Hypothalamus (tissue), 51 donors: ENCODE data around the gene CARMIL3.
A peak's percentile ranks its signal among the peaks of the same experiment; 100 is the strongest.
"Not testable (repeated sequence)": the region's sequence is repeated elsewhere in the genome, so short reads cannot be mapped to it uniquely, and the experiment has no call there.

Experiments
- DNase-seq, 51 donors: peaks; one replicate each; lab custom pipeline; 2025; lab: John Stamatoyannopoulos, UW

CARMIL3 gene

DNA sequence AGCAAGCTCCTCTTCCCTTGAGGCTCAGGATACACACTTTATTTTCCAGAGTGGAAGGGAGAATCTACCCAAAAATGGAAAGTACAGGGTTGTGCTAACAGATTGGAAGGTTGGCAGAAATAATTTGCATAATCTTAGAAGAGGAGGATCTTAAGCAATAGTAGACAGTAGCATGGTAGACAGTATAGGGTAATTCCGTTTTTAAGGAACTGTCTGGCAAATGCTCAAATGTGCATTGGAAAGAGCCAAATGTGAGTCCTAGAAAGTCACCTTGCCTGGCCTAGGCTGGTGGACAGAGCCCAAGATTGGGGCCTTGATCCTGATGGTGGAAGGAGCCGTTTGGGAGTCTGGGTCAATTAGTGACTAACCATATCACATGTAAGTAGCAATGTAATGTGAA is 13.1 kb upstream of the CARMIL3 start:
- DNase-seq, result no peak

DNA sequence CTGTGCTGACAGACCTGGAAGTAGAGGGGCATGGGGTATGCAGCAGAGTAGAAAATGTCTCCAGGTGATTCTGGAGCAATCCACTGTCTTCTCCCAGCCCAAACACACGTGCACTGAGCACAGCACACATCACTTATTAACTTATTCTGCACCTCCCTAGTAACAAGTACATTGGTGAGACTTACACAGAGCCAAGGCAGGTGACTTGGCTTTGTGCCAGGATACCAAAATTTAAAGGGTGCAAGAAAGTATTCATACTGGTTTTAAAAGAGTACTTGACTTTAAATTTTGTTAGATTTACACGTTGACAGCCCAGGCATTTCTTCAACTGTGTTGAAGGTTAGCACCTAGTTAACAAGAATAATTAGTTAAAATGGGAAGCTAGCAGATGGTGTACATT is 11.1 kb upstream of the CARMIL3 start:
- no peak for DNase-seq

DNA sequence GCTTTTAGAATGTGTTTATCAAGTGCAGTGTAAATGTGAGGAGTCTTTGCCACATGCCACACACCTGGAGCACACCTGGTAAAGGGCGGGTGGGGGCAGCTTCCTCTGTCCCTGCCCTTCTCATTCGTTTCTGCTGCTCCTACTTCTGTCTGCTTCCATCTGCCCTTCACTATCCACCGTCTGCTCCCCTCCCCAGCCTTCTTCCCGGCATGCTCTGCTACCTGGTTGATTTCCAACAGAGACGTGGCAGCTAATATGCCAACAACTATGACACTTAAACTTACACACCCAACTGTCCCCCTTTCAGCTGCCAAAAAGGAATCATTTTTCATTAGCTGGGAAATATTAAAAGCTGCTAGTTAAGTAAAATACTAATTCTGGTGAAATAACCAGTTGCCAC is 9.1 kb upstream of the CARMIL3 start:
- DNase-seq, result no peak

DNA sequence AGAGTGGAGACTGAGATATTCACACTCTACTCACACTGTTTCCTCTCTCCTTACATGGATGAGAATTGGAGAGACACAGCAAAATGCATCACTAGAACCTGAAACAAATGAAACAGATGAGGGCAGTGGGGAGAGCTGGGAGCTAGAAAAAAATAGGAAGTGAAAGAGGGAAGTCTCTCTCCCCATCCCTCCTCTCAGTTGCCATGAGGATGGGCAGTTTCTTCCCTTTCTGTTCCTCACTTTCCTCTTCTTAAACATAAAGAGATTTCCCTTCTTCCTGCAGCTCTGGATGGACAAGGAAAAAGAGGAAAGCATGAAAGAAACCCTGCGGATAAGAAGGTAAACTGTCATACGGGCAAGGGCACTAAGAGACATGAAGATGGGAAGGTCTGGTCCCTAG is 2.8 kb upstream of the CARMIL3 start:
- not testable (repeated sequence) for DNase-seq

- DNase-seq, result not testable (repeated sequence)
Observed at GRCh38 chr14:24050753-24051152, 1.1 kb upstream of the CARMIL3 start.

GRCh38 chr14:24051176-24051788 is 527 bp upstream of the CARMIL3 start:
- peak in 14 of 51 donors; percentile 24 to 84 (median 52) for DNase-seq

- peak in 2 of 51 donors; percentile 21 to 62 for DNase-seq
Observed at GRCh38 chr14:24052656-24053547, 1.1 kb downstream of the CARMIL3 start.

DNA sequence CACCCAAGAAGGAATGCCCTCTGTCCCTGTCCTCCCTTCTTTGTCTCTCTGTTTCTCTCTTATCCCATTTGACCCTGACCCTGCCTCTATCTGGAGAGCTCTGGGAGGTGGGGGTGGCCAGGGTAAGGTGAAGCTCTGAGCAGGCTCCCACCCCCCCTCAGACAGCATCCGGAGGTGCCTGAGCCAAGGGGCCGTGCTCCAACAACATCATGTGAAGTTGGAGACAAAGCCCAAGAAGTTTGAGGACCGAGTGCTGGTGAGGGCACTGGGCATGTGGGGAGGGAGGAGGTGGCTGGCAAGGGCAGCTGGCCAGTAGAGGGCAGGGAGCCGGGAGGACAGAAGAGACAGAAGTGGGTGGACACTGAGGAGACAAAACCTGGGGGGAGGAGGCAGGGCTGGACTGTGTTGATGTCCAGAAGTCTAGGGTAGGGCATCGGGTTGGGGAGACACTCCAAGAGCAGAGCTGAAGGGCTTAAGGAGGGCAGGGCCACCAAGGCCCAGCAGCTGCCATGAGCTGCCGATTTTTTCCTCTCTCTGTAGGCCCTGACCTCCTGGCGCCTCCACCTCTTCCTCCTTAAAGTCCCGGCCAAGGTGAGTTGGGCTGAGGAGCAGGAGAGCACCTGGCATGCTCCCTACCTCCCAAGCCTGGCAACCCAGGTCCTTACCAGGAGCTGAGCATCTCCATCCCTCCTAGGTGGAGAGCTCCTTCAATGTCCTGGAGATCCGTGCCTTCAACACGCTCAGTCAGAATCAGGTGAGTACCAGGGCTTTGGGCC is 1.9 kb downstream of the CARMIL3 start:
- peak in 5 of 51 donors; percentile 7 to 35 (median 17) for DNase-seq

DNA sequence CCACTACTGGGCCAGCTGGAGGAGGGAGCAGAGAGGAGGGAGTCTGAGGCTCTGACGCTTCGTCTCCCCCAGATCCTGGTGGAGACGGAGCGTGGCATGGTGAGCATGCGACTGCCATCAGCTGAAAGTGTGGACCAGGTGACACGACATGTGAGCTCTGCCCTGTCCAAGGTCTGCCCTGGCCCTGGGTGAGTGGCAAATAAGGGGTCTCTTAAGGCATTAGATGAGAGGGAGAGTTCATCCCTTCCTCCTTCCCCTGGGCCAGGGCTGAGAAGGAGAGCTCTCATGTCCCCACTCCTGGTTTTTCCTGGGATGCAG is 2.5 kb downstream of the CARMIL3 start:
- no peak for DNase-seq

- DNase-seq, result no peak
Observed at GRCh38 chr14:24054646-24055045, 2.8 kb downstream of the CARMIL3 start.

DNA sequence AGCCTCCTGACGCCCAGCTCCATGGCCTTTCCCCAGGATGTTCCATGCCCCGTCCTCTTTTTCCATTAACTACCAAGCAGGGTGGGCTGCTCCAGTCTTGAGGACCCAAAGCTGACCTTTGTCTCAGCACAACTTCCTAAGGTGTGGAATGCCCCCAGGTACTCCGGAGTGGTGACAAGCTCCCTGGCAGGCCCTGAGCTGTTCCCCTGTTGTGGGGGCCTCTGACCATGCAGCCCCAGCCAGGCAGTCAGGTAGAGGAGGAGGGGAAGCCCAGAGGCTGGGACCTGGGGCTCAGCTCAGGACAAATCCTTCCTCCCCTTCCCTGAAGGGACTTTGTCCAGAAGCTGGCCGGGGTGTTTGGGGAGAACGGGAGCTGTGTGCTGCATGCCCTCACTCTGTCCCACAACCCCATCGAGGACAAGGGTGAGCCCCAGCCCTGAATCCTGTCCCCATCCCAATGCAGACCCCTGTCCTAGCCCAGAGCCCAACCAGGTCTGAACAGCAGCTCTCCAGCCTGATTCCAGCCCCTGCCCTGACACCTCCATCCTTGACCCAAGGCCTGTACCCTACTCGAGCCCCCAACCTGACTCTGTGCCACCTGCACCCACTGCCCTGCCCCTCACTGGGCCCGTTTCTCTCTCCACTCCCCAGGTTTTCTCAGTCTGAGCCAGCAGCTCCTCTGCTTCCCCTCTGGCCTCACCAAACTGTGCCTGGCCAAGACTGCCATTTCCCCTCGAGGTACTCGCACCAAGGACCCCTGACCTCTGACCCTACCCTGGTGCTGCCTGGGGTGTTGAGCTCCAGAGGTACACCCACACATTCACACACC is 4.4 kb downstream of the CARMIL3 start:
- DNase-seq, result no peak

DNA sequence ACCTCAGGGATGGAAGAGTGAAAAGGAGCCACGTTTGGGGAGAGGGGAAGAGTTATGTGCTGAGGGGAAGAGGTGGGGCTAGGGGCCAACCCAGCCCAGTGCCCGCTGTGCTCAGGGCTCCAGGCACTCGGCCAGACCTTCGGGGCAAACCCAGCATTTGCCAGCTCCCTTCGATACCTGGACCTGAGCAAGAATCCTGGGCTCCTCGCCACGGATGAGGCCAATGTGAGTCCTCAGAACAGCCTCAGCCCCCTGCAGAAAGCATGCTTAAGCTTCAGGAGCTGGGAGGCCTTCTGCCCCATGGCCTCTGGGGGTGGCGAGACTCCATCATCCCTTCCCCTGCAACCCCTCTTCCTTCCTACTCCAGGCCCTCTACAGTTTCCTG is 5.0 kb downstream of the CARMIL3 start:
- DNase-seq, result no peak

- no peak for DNase-seq
Observed at GRCh38 chr14:24057271-24057670, 5.5 kb downstream of the CARMIL3 start.

GRCh38 chr14:24057867-24058259 is 6.1 kb downstream of the CARMIL3 start:
- no peak for DNase-seq

DNA sequence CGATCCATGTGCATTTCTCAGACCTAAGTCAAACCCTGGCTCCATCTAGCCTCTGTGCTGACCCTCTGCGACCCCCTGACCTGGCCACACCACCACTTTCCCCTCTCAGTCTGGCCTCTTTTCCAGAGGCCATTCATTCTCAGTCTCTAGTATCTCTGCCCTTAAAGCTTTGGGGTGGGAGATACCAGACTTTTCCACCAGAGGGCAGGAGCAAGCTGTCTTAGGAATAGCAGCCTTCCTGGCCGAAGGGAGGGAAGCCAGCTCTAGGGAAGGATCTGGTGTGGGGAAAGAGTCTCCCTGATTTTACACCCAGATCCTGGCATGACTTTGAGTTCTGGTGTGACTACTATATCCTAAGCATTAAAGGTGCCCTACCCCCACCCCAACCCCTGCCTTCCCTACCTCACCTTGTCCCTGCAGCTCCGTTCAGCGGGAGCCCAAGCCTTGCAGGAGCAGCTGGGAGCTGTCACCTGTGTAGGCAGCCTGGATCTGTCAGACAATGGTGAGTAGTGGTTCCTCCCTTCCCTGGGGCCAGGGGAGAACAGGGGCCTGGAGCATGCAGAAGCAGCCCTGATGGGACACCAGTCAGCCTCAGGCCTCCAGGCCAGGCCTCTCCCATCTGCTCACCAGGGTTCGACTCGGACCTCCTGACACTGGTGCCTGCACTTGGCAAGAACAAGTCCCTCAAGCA is 6.6 kb downstream of the CARMIL3 start:
- peak in 31 of 51 donors; percentile 8 to 88 (median 48) for DNase-seq

DNA sequence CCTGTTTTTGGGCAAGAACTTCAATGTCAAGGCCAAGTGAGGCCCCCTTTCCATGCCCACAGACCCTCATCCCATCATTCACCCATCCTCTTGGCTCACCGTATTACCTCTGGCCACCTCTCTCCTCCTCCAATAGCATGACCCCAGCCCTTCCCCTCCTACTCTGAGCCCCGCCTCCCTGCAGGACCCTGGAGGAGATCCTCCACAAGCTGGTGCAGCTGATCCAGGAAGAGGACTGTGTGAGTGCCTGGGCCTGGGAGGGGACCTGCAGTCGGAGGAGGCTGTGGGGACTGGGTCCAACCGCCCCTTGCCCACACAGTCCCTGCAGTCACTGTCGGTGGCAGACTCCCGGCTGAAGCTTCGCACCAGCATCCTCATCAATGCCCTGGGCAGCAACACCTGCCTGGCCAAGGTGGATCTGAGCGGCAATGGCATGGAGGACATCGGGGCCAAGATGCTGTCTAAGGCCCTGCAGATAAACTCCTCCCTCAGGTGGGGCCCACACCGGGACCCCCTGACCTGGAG is 7.2 kb downstream of the CARMIL3 start:
- DNase-seq, result no peak

GRCh38 chr14:24059841-24060388 is 8.1 kb downstream of the CARMIL3 start:
- no peak for DNase-seq

DNA sequence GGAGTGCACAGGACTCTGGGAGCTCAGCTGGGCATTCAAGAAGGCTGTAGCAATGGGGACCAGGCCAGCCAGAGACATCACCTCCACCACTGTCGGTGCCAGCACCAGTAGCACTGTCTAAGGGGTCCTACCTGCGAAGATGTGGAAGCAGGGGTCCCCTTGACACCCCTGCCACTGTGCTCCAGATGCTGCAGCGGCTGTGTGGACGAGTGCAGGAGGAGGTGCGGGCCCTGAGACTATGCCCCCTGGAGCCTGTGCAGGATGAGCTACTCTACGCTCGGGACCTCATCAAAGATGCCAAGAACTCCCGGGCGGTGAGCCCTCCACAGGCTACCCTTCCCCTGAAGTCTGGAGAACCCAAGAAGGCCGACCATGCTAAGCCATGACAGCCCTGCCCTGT is 8.6 kb downstream of the CARMIL3 start:
- no peak for DNase-seq
